Neural crest cell (in vitro differentiated cells): Measurements from ENCODE around the gene LNX2. TPM values are rescaled to one million over a fixed set of nuclear protein-coding genes. Genes with fewer than 3 reads are reported as not detected.
A peak's percentile ranks its signal among the peaks of the same experiment; 100 is the strongest.

Experiments
- DNase-seq: peaks from one replicate; pipeline ENCODE4 v3.0.0; 2021; ENCODE audit warnings: low read depth, mixed read lengths, low spot score
- H3K27ac Mint-ChIP-seq: one replicate; pipeline ENCODE4 v1.8.0; 2021; ENCODE audit warnings: mild to moderate bottlenecking, mixed read lengths; ENCODE audit not compliant: unreplicated experiment
- H3K27me3 Mint-ChIP-seq: 2 replicates; pipeline ENCODE4 v1.8.0; 2021; ENCODE audit warnings: low read depth, mild to moderate bottlenecking, mixed read lengths
- H3K36me3 Mint-ChIP-seq: 2 replicates; pipeline ENCODE4 v1.8.0; 2021; ENCODE audit warnings: low read depth, mild to moderate bottlenecking, mixed read lengths
- H3K4me1 Mint-ChIP-seq: 2 replicates; pipeline ENCODE4 v1.8.0; 2021; ENCODE audit warnings: mixed read lengths
- H3K4me3 Mint-ChIP-seq: one replicate; pipeline ENCODE4 v1.8.0; 2021; ENCODE audit warnings: mild to moderate bottlenecking, mixed read lengths
- H3K9me3 Mint-ChIP-seq: 2 replicates; pipeline ENCODE4 v1.8.0; 2021; ENCODE audit warnings: mixed read lengths
- total RNA-seq: library from RNA; stranded (reverse); gene quantifications from 2 replicates; pipeline ENCODE4 v1.2.1, GENCODE V29; 2021
- TF ChIP-seq, protein P1 (sequence below): fragments of 200-600 bp; sonication (generic); conservative IDR thresholded peaks from 2 replicates; pipeline ENCODE4 v1.5.0; 2021; ENCODE audit warnings: antibody characterized with exemption, mild to moderate bottlenecking

Gene LNX2
- total RNA-seq, 1 donor from 2014 or later = 9.6 TPM

GRCh38 chr13:27643334-27644132 is 23.2 kb upstream of the LNX2 start:
- Mint-ChIP-seq H3K27me3 (no peaks in the 10 kb centered on the region), H3K4me1 (peaks cover 15% of the 10 kb centered on the region), H3K27ac (no peak overlapping the region), H3K9me3 (no peaks in the 10 kb centered on the region), H3K4me3 (no peak overlapping the region), H3K36me3 (peaks cover 7% of the 10 kb centered on the region)
- TF ChIP-seq, protein P1, sequence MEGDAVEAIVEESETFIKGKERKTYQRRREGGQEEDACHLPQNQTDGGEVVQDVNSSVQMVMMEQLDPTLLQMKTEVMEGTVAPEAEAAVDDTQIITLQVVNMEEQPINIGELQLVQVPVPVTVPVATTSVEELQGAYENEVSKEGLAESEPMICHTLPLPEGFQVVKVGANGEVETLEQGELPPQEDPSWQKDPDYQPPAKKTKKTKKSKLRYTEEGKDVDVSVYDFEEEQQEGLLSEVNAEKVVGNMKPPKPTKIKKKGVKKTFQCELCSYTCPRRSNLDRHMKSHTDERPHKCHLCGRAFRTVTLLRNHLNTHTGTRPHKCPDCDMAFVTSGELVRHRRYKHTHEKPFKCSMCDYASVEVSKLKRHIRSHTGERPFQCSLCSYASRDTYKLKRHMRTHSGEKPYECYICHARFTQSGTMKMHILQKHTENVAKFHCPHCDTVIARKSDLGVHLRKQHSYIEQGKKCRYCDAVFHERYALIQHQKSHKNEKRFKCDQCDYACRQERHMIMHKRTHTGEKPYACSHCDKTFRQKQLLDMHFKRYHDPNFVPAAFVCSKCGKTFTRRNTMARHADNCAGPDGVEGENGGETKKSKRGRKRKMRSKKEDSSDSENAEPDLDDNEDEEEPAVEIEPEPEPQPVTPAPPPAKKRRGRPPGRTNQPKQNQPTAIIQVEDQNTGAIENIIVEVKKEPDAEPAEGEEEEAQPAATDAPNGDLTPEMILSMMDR = no peak
- no peak for DNase-seq

- H3K36me3 Mint-ChIP-seq = peaks cover 3% of the 10 kb centered on the region
- peak overlapping the region; percentile 69 for H3K27ac Mint-ChIP-seq
- H3K4me1 Mint-ChIP-seq = peaks cover 21% of the 10 kb centered on the region
- H3K4me3 Mint-ChIP-seq = no peak overlapping the region
- no peaks in the 10 kb centered on the region for H3K27me3 Mint-ChIP-seq
- DNase-seq = no peak
- TF ChIP-seq, protein P1 = no peak
- no peaks in the 10 kb centered on the region for H3K9me3 Mint-ChIP-seq
Observed at GRCh38 chr13:27641711-27642502, 21.6 kb upstream of the LNX2 start.

GRCh38 chr13:27639186-27639585 is 18.9 kb upstream of the LNX2 start:
- TF ChIP-seq, protein P1 = no peak
- Mint-ChIP-seq H3K36me3 (no peaks in the 10 kb centered on the region), H3K27ac (no peak overlapping the region), H3K27me3 (no peaks in the 10 kb centered on the region), H3K9me3 (no peaks in the 10 kb centered on the region), H3K4me3 (no peak overlapping the region), H3K4me1 (peaks cover 20% of the 10 kb centered on the region)
- no peak for DNase-seq

DNA sequence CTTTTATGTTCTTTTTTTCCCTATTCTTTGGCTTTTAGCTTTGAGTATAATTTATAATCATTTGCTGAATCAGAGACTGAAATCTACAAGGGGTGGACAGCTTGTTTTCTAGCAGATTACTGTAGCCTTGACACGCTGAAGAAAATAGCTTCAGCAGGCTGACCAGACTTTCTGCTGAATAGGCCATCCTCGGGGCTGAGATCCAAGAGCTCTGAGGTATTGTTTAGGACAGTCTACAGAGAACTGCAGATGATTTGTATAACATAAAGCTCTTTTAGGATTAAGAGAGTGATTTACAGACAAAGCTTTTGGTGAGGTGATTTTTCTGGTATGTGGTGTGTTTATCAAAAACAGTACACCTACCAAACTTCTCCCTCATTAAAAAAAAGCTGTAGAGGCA is 18.2 kb upstream of the LNX2 start:
- Mint-ChIP-seq H3K36me3 (no peaks in the 10 kb centered on the region), H3K27me3 (no peaks in the 10 kb centered on the region), H3K4me3 (no peak overlapping the region), H3K9me3 (no peaks in the 10 kb centered on the region), H3K27ac (peak overlapping the region; percentile 24), H3K4me1 (peaks cover 16% of the 10 kb centered on the region)
- TF ChIP-seq, protein P1 = no peak
- DNase-seq = no peak

- no peaks in the 10 kb centered on the region for H3K36me3 Mint-ChIP-seq
- DNase-seq = no peak
- H3K9me3 Mint-ChIP-seq = no peaks in the 10 kb centered on the region
- TF ChIP-seq, protein P1 = no peak
- no peak overlapping the region for H3K27ac Mint-ChIP-seq
- peaks cover 16% of the 10 kb centered on the region for H3K4me1 Mint-ChIP-seq
- no peak overlapping the region for H3K4me3 Mint-ChIP-seq
- H3K27me3 Mint-ChIP-seq = no peaks in the 10 kb centered on the region
Observed at GRCh38 chr13:27638001-27638400, 17.7 kb upstream of the LNX2 start.
